Stimulated activated CD8-positive, alpha-beta memory T cell treated with anti-CD3 and anti-CD28 coated beads, Interleukin-2, amount 100 ng/mL, for 1 hour (primary cell): ENCODE measurements around the gene SLC12A9.

Experiments
- DNase-seq, 2 donors: peaks; one replicate each; pipeline ENCODE4 v3.0.0-alpha.2; 2020; ENCODE audit warnings: low read depth in 2 of 2

The SLC12A9 gene

DNA sequence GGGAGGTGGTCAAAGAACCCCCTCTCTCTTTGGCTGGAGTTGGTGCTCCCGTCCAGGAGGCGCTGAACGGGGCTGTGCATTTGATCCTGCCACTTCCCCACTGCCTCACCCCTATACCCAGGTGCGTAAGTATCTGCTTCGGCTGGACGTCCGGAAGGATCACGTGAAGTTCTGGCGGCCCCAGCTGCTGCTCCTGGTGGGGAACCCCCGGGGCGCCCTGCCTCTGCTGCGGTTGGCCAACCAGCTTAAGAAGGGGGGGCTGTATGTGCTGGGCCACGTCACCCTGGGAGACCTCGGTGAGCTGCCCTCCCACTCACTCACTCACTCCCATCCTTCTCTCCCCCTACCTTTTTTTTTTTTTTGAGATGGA lies 9.1 kb downstream of the SLC12A9 start:
- DNase-seq, result no peak

DNA sequence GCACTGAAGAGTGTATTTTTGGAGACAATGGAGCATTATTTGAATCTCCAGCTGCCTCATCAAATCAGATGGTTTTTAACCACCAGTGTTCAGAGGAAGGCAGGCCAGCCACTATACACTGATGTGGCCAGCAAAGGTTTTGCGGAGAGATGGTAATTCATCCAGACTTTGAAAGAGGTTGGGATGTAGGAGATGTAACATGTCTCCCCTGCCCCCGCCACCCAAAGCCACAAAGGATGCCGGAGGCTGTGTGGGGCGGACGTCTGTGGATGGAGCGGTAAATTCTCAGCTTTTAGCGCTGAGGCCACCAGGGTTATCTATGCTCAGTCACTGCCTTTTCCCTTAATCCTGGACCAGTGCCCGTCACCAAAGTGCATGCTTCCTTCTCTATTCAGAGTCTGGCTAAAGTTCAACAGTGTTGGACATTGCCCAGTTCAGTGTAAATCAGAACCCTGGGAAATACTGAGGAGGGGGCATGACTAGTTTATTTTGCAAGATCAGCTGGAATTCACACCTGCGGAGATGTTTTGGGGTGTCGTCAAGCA lies 11.0 kb downstream of the SLC12A9 start:
- no peak for DNase-seq

DNA sequence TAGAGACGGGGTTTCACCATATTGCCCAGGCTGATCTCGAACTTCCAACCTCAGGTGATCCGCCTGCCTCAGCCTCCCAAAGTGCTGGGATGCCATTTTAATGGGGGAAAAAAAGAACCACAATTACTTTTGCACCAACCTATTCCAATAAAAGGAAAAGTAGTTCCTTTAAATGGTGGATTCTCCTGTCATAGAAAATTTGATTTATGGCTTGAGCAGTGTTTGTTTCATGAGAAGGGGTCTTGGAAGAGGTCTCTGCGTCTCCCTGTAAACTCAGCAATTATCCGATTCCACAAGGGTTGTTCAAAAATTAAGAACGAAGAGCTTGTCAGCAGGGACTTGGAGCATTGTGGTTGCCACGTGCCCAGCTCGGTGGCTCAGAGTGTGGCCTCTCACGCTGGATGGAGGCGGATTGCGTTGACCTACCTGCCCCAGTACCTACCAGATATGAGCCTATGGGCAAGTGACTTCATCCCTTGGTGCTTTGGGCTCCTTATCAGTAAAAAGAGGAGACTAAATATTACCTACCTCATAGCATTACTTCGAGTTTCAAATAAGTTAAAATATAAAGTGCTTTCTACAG lies 11.8 kb downstream of the SLC12A9 start:
- DNase-seq, result no peak

DNA sequence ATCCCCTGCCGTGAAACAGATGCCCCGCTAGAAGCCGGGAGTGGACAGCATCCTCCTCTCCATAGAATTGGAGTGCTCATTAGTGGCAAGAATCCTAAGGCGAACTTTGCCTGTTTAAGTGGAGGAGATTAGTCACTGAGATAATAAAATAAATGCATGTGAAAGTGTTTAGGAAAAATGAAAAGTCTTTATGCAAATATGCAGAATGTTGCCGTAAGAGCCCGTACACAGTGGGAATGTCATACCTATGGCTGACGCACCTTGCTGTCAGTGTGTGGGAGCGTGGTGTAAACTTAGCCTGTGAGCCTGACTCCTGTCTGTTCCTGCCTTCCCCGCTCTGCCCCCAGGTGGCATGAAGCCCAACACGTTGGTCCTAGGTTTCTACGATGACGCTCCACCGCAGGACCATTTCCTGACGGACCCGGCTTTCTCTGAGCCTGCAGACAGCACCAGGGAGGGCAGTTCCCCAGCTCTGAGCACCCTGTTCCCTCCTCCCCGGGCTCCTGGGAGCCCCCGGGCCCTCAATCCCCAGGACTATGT lies 12.9 kb downstream of the SLC12A9 start:
- DNase-seq, result no peak

- DNase-seq, result no peak
These were observed 13.6 kb downstream of the SLC12A9 start for GRCh38 chr7:100865938-100866728.

DNA sequence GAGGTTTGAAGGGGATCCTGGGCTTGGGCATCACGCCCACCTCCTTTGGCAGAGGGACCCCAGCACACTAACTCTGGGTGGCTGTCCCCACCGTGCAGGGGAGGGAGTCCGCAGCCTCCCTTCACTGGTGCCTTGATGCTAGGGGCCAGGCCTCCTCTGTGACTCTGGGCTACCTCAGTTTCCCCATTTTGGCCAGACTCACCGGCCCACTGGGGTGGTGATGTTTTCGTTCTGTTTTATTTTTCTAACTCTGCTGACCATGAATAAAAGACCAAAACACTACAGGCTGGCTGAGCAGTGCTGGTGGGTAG lies 14.2 kb downstream of the SLC12A9 start:
- DNase-seq, result no peak

DNA sequence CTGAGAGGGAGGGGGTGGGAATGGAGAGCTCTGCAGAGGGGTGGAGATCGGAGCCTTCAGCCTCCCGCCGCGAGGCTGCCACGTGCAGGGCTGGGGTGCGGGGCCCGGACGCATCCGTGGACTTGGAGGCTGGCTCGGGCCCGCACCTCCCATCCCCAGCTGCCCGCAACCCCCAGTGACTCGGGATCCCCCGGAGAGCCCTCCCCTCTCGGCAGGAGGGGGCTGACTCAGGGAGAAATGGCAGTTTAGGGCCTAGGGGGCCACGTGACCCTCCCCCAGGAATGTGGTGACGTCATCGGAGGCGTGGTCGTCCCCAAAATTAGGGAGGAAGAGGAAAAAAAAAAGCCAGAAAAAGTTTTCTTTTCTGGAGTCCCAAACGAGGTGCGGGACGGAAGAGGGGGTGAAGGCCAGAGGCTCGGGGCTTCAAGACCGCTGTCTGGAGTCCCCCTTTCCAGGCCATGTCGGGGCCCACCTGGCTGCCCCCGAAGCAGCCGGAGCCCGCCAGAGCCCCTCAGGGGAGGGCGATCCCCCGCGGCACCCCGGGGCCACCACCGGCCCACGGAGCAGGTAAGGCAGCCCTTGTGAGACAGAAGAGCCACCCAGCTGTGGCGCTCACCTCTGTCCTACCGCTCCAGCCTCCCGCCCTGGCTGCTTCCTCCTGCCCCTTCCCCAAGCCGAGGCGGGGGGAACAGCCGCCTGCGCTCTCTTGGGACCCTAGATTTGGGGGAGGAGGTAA lies 14.7 kb downstream of the SLC12A9 start, which contains the start of gene TRIP6:
Gene TRIP6 (plus strand): TSS at position 348 of the 736 bp plus-strand sequence. CDS start 111 bp downstream, at position 459.
- no peak for DNase-seq

DNA sequence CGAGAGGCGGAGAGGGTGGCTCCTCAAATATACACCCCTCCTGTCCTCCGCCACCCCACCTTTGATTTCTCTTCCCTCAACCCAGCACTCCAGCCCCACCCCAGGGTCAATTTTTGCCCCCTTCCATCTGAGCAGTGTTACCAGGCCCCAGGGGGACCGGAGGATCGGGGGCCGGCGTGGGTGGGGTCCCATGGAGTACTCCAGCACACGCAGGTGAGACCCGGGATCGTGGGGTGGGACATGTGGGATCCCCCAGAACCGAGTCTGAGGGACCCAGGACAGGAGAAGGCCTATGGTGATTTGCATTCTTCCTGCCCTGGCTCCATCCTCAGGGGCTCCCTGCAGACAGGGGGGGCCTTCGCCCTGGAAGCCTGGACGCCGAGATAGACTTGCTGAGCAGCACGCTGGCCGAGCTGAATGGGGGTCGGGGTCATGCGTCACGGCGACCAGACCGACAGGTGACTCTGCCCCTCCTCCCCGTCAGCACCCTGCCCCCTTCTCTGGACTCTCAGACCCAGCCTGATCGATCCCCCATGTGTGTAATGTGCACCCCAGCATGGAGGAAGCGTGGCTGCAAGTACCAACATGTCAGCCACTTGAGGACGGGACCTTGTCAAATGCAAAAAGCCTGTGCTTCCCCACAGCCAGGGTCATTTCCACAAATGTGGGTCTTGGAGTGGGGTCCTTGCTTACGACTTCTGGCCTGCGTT lies 15.4 kb downstream of the SLC12A9 start:
- DNase-seq, result no peak

GRCh38 chr7:100873599-100874299 lies 21.2 kb downstream of the SLC12A9 start:
- no peak for DNase-seq

- DNase-seq, result no peak
These were observed 21.7 kb downstream of the SLC12A9 start for GRCh38 chr7:100874300-100874576.

- peak; percentile 95 to 97 for DNase-seq
These were observed 22.3 kb downstream of the SLC12A9 start, which contains the start of gene SRRT for GRCh38 chr7:100874577-100875355. Gene SRRT, plus strand, starts transcription at chr7:100875103. Its CDS starts 488 bp downstream, at chr7:100875591.

- no peak for DNase-seq
These were observed 22.8 kb downstream of the SLC12A9 start for GRCh38 chr7:100875356-100875751.

DNA sequence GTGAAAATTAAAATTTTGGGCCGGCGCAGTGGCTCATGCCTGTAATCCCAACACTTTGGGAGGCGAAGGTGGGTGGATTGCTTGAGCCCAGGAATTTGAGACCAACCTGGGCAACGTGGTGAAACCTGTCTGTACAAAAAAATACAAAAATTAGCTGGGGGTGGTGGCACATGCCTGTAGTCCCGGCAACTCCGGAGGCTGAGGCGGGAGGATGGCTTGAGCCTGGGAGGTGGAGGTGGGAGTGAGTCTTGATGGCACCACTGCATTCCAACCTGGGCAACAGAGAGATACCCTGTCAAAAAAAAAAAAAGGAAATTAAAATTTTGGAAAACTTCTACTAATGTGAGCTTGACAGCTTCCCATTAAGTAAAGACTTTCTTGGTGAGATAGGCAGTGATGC lies 25.5 kb downstream of the SLC12A9 start:
- DNase-seq, result no peak

- no peak for DNase-seq
These were observed 26.2 kb downstream of the SLC12A9 start for GRCh38 chr7:100878685-100879084.

- DNase-seq, result no peak
These were observed 27.3 kb downstream of the SLC12A9 start for GRCh38 chr7:100879685-100880261.

- DNase-seq, result no peak
These were observed 28.1 kb downstream of the SLC12A9 start for GRCh38 chr7:100880645-100881044.

DNA sequence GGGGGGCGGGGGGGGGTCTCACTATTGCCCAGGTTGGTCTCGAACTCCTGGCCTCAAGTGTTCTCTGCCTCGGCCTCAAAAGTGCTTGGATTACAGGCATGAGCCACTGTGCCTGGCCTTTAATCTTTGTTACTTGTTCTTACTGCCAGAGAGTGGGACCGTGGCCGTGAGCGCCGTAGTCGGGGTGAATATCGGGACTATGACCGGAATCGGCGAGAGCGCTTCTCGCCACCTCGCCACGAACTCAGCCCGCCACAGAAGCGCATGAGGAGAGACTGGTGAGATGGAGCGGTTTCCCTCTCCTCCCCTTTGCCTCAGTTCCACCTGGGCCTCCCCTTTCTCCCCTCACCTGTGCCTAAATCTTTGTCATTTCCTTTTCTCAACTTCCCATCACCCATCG lies 28.6 kb downstream of the SLC12A9 start:
- no peak for DNase-seq

- no peak for DNase-seq
These were observed 29.7 kb downstream of the SLC12A9 start for GRCh38 chr7:100882201-100882600.

DNA sequence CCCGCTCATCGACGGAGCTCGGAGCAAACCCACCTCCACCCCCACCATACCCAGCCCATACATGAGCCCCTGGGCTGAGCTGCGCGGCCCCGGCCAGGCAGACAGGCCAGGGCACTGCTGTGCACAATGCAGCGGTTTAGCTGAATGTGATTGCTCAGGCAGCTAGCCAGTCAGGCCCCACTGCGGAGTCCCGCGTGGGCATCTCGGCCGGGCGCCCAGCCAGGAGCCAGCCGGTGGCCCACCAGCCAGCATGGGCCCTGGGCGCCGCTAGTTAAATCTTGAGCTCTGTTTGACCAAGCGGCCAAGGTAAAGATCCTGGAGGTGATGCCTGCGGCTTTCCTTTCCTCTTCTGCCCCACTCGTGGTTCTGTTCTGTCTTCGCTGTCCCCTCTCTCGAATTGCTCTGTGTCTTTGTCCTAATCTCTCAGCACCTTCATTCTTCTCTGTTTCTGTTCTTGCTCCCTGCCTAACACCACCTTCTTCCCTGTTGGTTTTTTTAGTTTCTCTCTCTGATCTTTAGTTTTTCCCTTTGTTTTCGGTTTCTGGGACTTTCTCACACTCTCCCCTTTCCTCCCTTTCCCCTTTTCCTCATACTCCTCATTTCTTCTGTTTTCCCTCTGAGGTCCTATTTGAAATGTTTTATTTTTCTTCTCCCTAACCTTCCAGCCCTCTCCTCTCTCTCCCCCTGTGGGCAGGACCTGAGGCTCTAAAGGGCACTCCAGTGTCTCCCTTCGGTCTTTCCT lies 30.4 kb downstream of the SLC12A9 start:
- DNase-seq, result no peak
